Chondrocyte (in vitro differentiated cells): ENCODE results near the gene TTC34. TPM values are rescaled to one million over a fixed set of nuclear protein-coding genes. Genes with fewer than 3 reads are reported as not detected.
A peak's percentile ranks its signal among the peaks of the same experiment; 100 is the strongest.

Source experiments
- DNase-seq: peaks from one replicate; pipeline ENCODE4 v3.0.0; 2021; ENCODE audit warnings: mixed read lengths, low spot score
- H3K27ac Mint-ChIP-seq: one replicate; pipeline ENCODE4 v1.8.0; 2021; ENCODE audit warnings: mild to moderate bottlenecking, moderate library complexity, mixed read lengths; ENCODE audit not compliant: unreplicated experiment
- H3K27me3 Mint-ChIP-seq: 2 replicates; pipeline ENCODE4 v1.8.0; 2021; ENCODE audit warnings: low read depth, mixed read lengths
- H3K36me3 Mint-ChIP-seq: 2 replicates; pipeline ENCODE4 v1.8.0; 2021; ENCODE audit warnings: low read depth, mixed read lengths
- H3K4me1 Mint-ChIP-seq: 2 replicates; pipeline ENCODE4 v1.8.0; 2021; ENCODE audit warnings: low read depth, mild to moderate bottlenecking, mixed read lengths
- H3K4me3 Mint-ChIP-seq: one replicate; pipeline ENCODE4 v1.8.0; 2021; ENCODE audit warnings: mild to moderate bottlenecking, moderate library complexity, mixed read lengths; ENCODE audit not compliant: unreplicated experiment
- H3K9me3 Mint-ChIP-seq: 2 replicates; pipeline ENCODE4 v1.8.0; 2021; ENCODE audit warnings: low read depth, mixed read lengths
- CTCF ChIP-seq: fragments of 200-600 bp; sonication (generic); IDR thresholded peaks from 2 replicates; pipeline ENCODE4 v1.5.0; 2021; ENCODE audit warnings: antibody characterized with exemption, mild to moderate bottlenecking, moderate library complexity
- total RNA-seq: library from RNA; stranded (reverse); gene quantifications from 3 replicates; pipeline ENCODE4 v1.2.1, GENCODE V29; 2021

TTC34 gene
- total RNA-seq, 1 donor from 2014 or later: 0.60 TPM

- Mint-ChIP-seq H3K9me3 (peaks cover 42% of the 10 kb centered on the region), H3K27ac (no peak overlapping the region), H3K4me3 (no peak overlapping the region), H3K27me3 (no peaks in the 10 kb centered on the region), H3K36me3 (peaks cover 5% of the 10 kb centered on the region), H3K4me1 (no peaks in the 10 kb centered on the region)
- DNase-seq: peak; percentile 38
- TF ChIP-seq CTCF: no peak
Observed at GRCh38 chr1:2650967-2651645, 150.4 kb downstream of the TTC34 start.

GRCh38 chr1:2646837-2647236 lies 154.7 kb downstream of the TTC34 start:
- no peak for TF ChIP-seq CTCF
- H3K4me1 Mint-ChIP-seq: peaks cover 9% of the 10 kb centered on the region
- no peak overlapping the region for H3K27ac Mint-ChIP-seq
- H3K9me3 Mint-ChIP-seq: peaks cover 16% of the 10 kb centered on the region
- no peaks in the 10 kb centered on the region for H3K36me3 Mint-ChIP-seq
- no peak overlapping the region for H3K4me3 Mint-ChIP-seq
- no peaks in the 10 kb centered on the region for H3K27me3 Mint-ChIP-seq
- DNase-seq: no peak

- DNase-seq: peak; percentile 71
- H3K27me3 Mint-ChIP-seq: no peaks in the 10 kb centered on the region
- no peak overlapping the region for H3K4me3 Mint-ChIP-seq
- peaks cover 16% of the 10 kb centered on the region for H3K9me3 Mint-ChIP-seq
- H3K36me3 Mint-ChIP-seq: no peaks in the 10 kb centered on the region
- no peak overlapping the region for H3K27ac Mint-ChIP-seq
- no peak for TF ChIP-seq CTCF
- H3K4me1 Mint-ChIP-seq: peaks cover 9% of the 10 kb centered on the region
Observed at GRCh38 chr1:2645776-2646175, 155.7 kb downstream of the TTC34 start.

- Mint-ChIP-seq H3K4me1 (peaks cover 9% of the 10 kb centered on the region), H3K4me3 (no peak overlapping the region), H3K27me3 (no peaks in the 10 kb centered on the region), H3K36me3 (no peaks in the 10 kb centered on the region), H3K27ac (no peak overlapping the region), H3K9me3 (peaks cover 16% of the 10 kb centered on the region)
- peak; percentile 71 for DNase-seq
- no peak for TF ChIP-seq CTCF
Observed at GRCh38 chr1:2645143-2645542, 156.3 kb downstream of the TTC34 start.

- Mint-ChIP-seq H3K27ac (no peak overlapping the region), H3K27me3 (no peaks in the 10 kb centered on the region), H3K9me3 (peaks cover 16% of the 10 kb centered on the region), H3K36me3 (no peaks in the 10 kb centered on the region), H3K4me1 (peaks cover 9% of the 10 kb centered on the region), H3K4me3 (no peak overlapping the region)
- DNase-seq: peak; percentile 83
- TF ChIP-seq CTCF: no peak
Observed at GRCh38 chr1:2644591-2645101, 156.8 kb downstream of the TTC34 start.
